Measurements from ENCODE around the gene KRTAP1-4.
"Not testable (repeated sequence)": the region's sequence is repeated elsewhere in the genome, so short reads cannot be mapped to it uniquely, and the experiment has no call there.

KRTAP1-4 gene

GRCh38 chr17:41029633-41030245, at the start of gene KRTAP1-4:
KRTAP1-4 (minus strand) TSS chr17:41030195; CDS start chr17:41030078, 117 bp downstream.
- no peak for DNase-seq

GRCh38 chr17:41076788-41077187, 46.8 kb upstream of the KRTAP1-4 start:
- DNase-seq: no peak

GRCh38 chr17:41073676-41074075, 43.7 kb upstream of the KRTAP1-4 start:
- no peak for DNase-seq

GRCh38 chr17:41071606-41072360, 41.8 kb upstream of the KRTAP1-4 start:
- no peak for DNase-seq

- DNase-seq: no peak
These were observed 39.0 kb upstream of the KRTAP1-4 start for GRCh38 chr17:41069031-41069430.

- DNase-seq: no peak
These were observed 37.3 kb upstream of the KRTAP1-4 start for GRCh38 chr17:41067281-41067680.

GRCh38 chr17:41065829-41066624, 36.0 kb upstream of the KRTAP1-4 start, which contains the start of gene KRTAP2-4:
KRTAP2-4 (minus strand) TSS chr17:41065879; CDS start chr17:41065845, 34 bp downstream.
- DNase-seq: no peak

GRCh38 chr17:41065016-41065689, 35.2 kb upstream of the KRTAP1-4 start:
- DNase-seq: not testable (repeated sequence)

- no peak for DNase-seq
These were observed 34.3 kb upstream of the KRTAP1-4 start for GRCh38 chr17:41064301-41064700.

- no peak for DNase-seq
These were observed 33.5 kb upstream of the KRTAP1-4 start for GRCh38 chr17:41063449-41063848.

GRCh38 chr17:41061964-41062363, 32.0 kb upstream of the KRTAP1-4 start:
- no peak for DNase-seq

GRCh38 chr17:41060052-41060604, 30.1 kb upstream of the KRTAP1-4 start, which contains the start of gene KRTAP2-3:
KRTAP2-3 (minus strand) TSS chr17:41060114; CDS start chr17:41060050, 64 bp downstream.
- no peak for DNase-seq

- not testable (repeated sequence) for DNase-seq
These were observed 29.5 kb upstream of the KRTAP1-4 start for GRCh38 chr17:41059276-41060051.

- no peak for DNase-seq
These were observed 28.7 kb upstream of the KRTAP1-4 start for GRCh38 chr17:41058741-41059140.

- DNase-seq: no peak
These were observed 27.6 kb upstream of the KRTAP1-4 start for GRCh38 chr17:41057547-41057946.

- DNase-seq: not testable (repeated sequence)
These were observed 25.1 kb upstream of the KRTAP1-4 start, which contains the start of gene KRTAP2-2 for GRCh38 chr17:41055130-41055529. KRTAP2-2 (minus strand) TSS chr17:41055230; CDS start chr17:41055211, 19 bp downstream.

GRCh38 chr17:41054556-41054955, 24.6 kb upstream of the KRTAP1-4 start:
- not testable (repeated sequence) for DNase-seq

GRCh38 chr17:41054025-41054424, 24.0 kb upstream of the KRTAP1-4 start:
- DNase-seq: no peak

- DNase-seq: no peak
These were observed 22.6 kb upstream of the KRTAP1-4 start for GRCh38 chr17:41052566-41052965.

- no peak for DNase-seq
These were observed 19.1 kb upstream of the KRTAP1-4 start for GRCh38 chr17:41049110-41049509.

- no peak for DNase-seq
These were observed 18.4 kb upstream of the KRTAP1-4 start for GRCh38 chr17:41048441-41048840.

Data from stimulated activated CD4-positive, alpha-beta T cell treated with anti-CD3 and anti-CD28 coated beads, Interleukin-4, amount 100 ng/mL, for 24 hours (primary cell).